Measurements from ENCODE around the gene COQ10A. TPM values are rescaled to one million over a fixed set of nuclear protein-coding genes. Genes with fewer than 3 reads are reported as not detected.

Gene COQ10A
- total and polyA plus RNA-seq, 2 of the 8 experiments (the other 6 are each of a cell fraction or from before 2014, with no cell fraction given), result 21.8 to 42.9 TPM

- Histone ChIP-seq H3K9ac (replicated peaks in 1 of 4; ENCODE audit: extremely low read depth in 1 of 4, low read depth in 3 of 4, low read length in 3 of 4) (peak overlapping the region in 3 of 4 experiments; percentile 66 to 85 (median 76); a peak in 4 of 7 replicates), H3K23ac (ENCODE audit: insufficient read length) (no peak overlapping the region), H3K4ac (replicated peaks; ENCODE audit: insufficient read length, low read depth, low read length) (peak overlapping the region; percentile 28), H2BK120ac (replicated peaks; ENCODE audit: low read depth, low read length) (no peak overlapping the region), H3K27ac (ENCODE audit: low read depth, low read length) (peak overlapping the region; percentile 86), H3K79me1 (ENCODE audit: low read depth, low read length) (peaks cover 9% of the 10 kb centered on the region), H2BK15ac (ENCODE audit: low read length) (no peak overlapping the region), H3K14ac (ENCODE audit: insufficient read length) (no peak overlapping the region), H3K23me2 (ENCODE audit: low read depth, low read length) (peaks cover 22% of the 10 kb centered on the region), H2BK12ac (ENCODE audit: low read depth, low read length) (0 out of 2 replicates have a peak overlapping the region, but pooled peaks have one; percentile 77), H3K4me2 (ENCODE audit: insufficient read depth in 1 of 2, low read depth in 2 of 2, low read length in 2 of 2) (peak overlapping the region; percentile 85 to 100), H4K91ac (replicated peaks; ENCODE audit: insufficient read length, low read length) (no peak overlapping the region), H4K5ac (ENCODE audit: insufficient read length, low read depth, low read length) (peak overlapping the region; percentile 1), H3K36me3 (ENCODE audit: control insufficient read depth in 2 of 4, insufficient read depth in 4 of 4, low read length in 3 of 4) (peaks cover 0 to 4% (median 2%) of the 10 kb centered on the region in 4 experiments; a peak in 2 of 8 replicates), H3K18ac (ENCODE audit: extremely low read depth, low read length) (0 out of 2 replicates have a peak overlapping the region, but pooled peaks have one; percentile 94), H3K27me3 (replicated peaks in 1 of 4; ENCODE audit: control insufficient read depth in 3 of 4, extremely low read depth in 1 of 4, insufficient read depth in 3 of 4, low read length in 3 of 4) (no peaks in the 10 kb centered on the region), H3K4me3 (ENCODE audit: extremely low read depth in 1 of 4, insufficient read depth in 2 of 4, low read depth in 3 of 4, low read length in 4 of 4) (peak overlapping the region; percentile 67 to 94 (median 86)), H2BK20ac (ENCODE audit: low read length) (no peak overlapping the region), H2BK5ac (ENCODE audit: low read depth, low read length) (peak overlapping the region; percentile 89), H4K20me1 (replicated peaks in 1 of 2; ENCODE audit: control insufficient read depth in 1 of 2, insufficient read depth in 2 of 2, low read length in 2 of 2) (peaks cover 0 to 3% of the 10 kb centered on the region in 2 experiments), H2AFZ (ENCODE audit: low read length) (no peak overlapping the region), H2AK5ac (ENCODE audit: low read depth, low read length) (no peak overlapping the region), H3K56ac (replicated peaks; ENCODE audit: insufficient read length, low read depth, low read length) (no peak overlapping the region), H3K4me1 (replicated peaks in 1 of 4; ENCODE audit: control insufficient read depth in 3 of 4, insufficient read depth in 4 of 4, low read length in 3 of 4) (peaks cover 3 to 13% (median 6%) of the 10 kb centered on the region in 4 experiments; a peak in 6 of 7 replicates), H3K79me2 (ENCODE audit: control insufficient read depth in 1 of 2, insufficient read depth in 2 of 2, low read length in 2 of 2) (peaks cover 0 to 23% of the 10 kb centered on the region in 2 experiments; a peak in 2 of 4 replicates), H3K9me3 (ENCODE audit: insufficient read depth in 2 of 2, low read depth in 1 of 2, low read length in 1 of 2) (no peaks in the 10 kb centered on the region), H4K8ac (ENCODE audit: extremely low read depth, insufficient read depth, low read length) (no peak overlapping the region)
- ChIA-PET CTCF (ENCODE audit: partially characterized antibody) (interaction anchor here (0.7 to 4.2 kb wide), 31 partner anchors 9 to 414 kb away, joined by 3 to 89 read pairs (median 6); partner anchors contain the start of genes ANKRD52, COQ10A, ERBB3 and SMARCC2), POLR2A (ENCODE audit: partially characterized antibody) (interaction anchor here (0.7 to 9.8 kb wide), 34 partner anchors 9 to 1298 kb away, joined by 3 to 203 read pairs (median 8); partner anchors contain the start of genes ANKRD52, CNPY2, COQ10A and DDIT3)
- no peak for TF ChIP-seq TCF12 (IDR thresholded peaks at IDR 0.05; ENCODE audit: low read depth, low read length)
- TF ChIP-seq GTF2F1 (IDR thresholded peaks at IDR 0.05; ENCODE audit: borderline replicate concordance, low read depth, low read length), result no peak
- TF ChIP-seq CBX8 (IDR thresholded peaks at IDR 0.05; ENCODE audit: borderline replicate concordance, low read depth, low read length), result no peak
- TF ChIP-seq TEAD4 (IDR thresholded peaks at IDR 0.05; ENCODE audit: low read depth, low read length), result no peak
- no peak for TF ChIP-seq SAP30 (IDR thresholded peaks at IDR 0.05; ENCODE audit: insufficient read depth, insufficient replicate concordance, low read length)
- TF ChIP-seq CREB1 (IDR thresholded peaks at IDR 0.05), result no peak
- no peak for TF ChIP-seq RFX5 (IDR thresholded peaks at IDR 0.05; ENCODE audit: borderline replicate concordance, low read depth, low read length)
- no peak for TF ChIP-seq BACH1 (IDR thresholded peaks at IDR 0.05; ENCODE audit: low read length)
- TF ChIP-seq SP1 (IDR thresholded peaks at IDR 0.05; ENCODE audit: low read depth, low read length), result no peak
- TF ChIP-seq SP4 (IDR thresholded peaks at IDR 0.05; ENCODE audit: low read length), result no peak
- TF ChIP-seq JUND (IDR thresholded peaks at IDR 0.05; ENCODE audit: low read length), result no peak
- TF ChIP-seq E2F6 (IDR thresholded peaks at IDR 0.05), result no peak
- no peak for TF ChIP-seq EZH2 (IDR thresholded peaks at IDR 0.05; ENCODE audit: low read depth, low read length, severe bottlenecking)
- TF ChIP-seq CHD1 (IDR thresholded peaks at IDR 0.05; ENCODE audit: low read depth, low read length), result no peak
- no peak for DNase-seq (ENCODE audit: low read depth in 1 of 2, low spot score in 2 of 2)
- 62% methylated on average over 4 of the region's 4 CpGs; no CpG with 5 or more reads in 1 of the 2 experiments for WGBS, 2 experiments (ENCODE audit: extremely low coverage in 1 of 2, insufficient coverage in 1 of 2, insufficient read length in 1 of 2, insufficient replicate concordance in 2 of 2, low coverage in 1 of 2, low lambda C conversion rate in 2 of 2, missing lambda C conversion rate in 1 of 2)
- FAIRE-seq, result no peak
These were observed 44.2 kb upstream of the COQ10A start for GRCh38 chr12:56222531-56222895.
